K562 (cell line): Measurements from ENCODE around the gene PRSS8. TPM values are rescaled to one million over a fixed set of nuclear protein-coding genes. Genes with fewer than 3 reads are reported as not detected.
A peak's percentile ranks its signal among the peaks of the same experiment; 100 is the strongest.

Experiments
- ATF7 ChIP-seq: fragments of 450-650 bp; IDR thresholded peaks from 2 replicates; pipeline ENCODE4 v1.7.1; 2014; ENCODE audit warnings: mild to moderate bottlenecking, moderate library complexity
- BHLHE40 ChIP-seq: IDR thresholded peaks from 2 replicates; pipeline ENCODE4 v1.6.1; 2011; ENCODE audit warnings: low read length, improper control_type of control experiment
- CBFB ChIP-seq: sonication (generic); formaldehyde crosslinking; IDR thresholded peaks from 2 replicates; pipeline ENCODE4 v1.4.0; 2020; ENCODE audit warnings: mild to moderate bottlenecking, missing genetic modification reagents
- CEBPB ChIP-seq: fragments of 450-650 bp; IDR thresholded peaks from 2 replicates; pipeline ENCODE4 v1.6.1; 2016; ENCODE audit warnings: missing genetic modification characterization, missing compliant biosample characterization
- EP300 ChIP-seq: IDR thresholded peaks from 2 replicates; pipeline ENCODE4 v1.6.1; 2012; ENCODE audit warnings: low read length, improper control_type of control experiment
- HEY1 ChIP-seq: fragments of 250-450 bp; sonication (Bioruptor Pico); IDR thresholded peaks from 2 replicates; pipeline ENCODE4 v1.5.0; 2020; ENCODE audit warnings: mild to moderate bottlenecking, moderate library complexity, borderline replicate concordance
- MCM3 ChIP-seq: fragments of 450-650 bp; IDR thresholded peaks from 2 replicates; pipeline ENCODE4 v1.6.1; 2016
- MECOM ChIP-seq: fragments of 250-450 bp; sonication (Bioruptor Pico); IDR thresholded peaks from 2 replicates; pipeline ENCODE4 v1.8.0; 2022; ENCODE audit warnings: inconsistent platforms
- MTA3 ChIP-seq: fragments of 450-650 bp; formaldehyde crosslinking; IDR thresholded peaks from 2 replicates; pipeline ENCODE4 v1.6.1; 2017; ENCODE audit warnings: mild to moderate bottlenecking, borderline replicate concordance
- PPARD ChIP-seq: fragments of 250-450 bp; sonication (Bioruptor Pico); IDR thresholded peaks from 2 replicates; pipeline ENCODE4 v1.8.0; 2022; ENCODE audit warnings: inconsistent platforms, mild to moderate bottlenecking, moderate library complexity
- RBM14 ChIP-seq: fragments of 200-400 bp; formaldehyde crosslinking; IDR thresholded peaks from 2 replicates; pipeline ENCODE4 v1.6.1; 2018; ENCODE audit warnings: low read depth, mild to moderate bottlenecking, low read length, moderate library complexity, borderline replicate concordance; ENCODE audit not compliant: insufficient read depth
- RBM25 ChIP-seq: fragments of 200-400 bp; formaldehyde crosslinking; IDR thresholded peaks from 2 replicates; pipeline ENCODE4 v1.6.1; 2018; ENCODE audit warnings: low read length, low read depth, moderate library complexity; ENCODE audit not compliant: severe bottlenecking
- SAP30 ChIP-seq: fragments of 200-600 bp; sonication (generic); IDR thresholded peaks from 2 replicates; pipeline ENCODE4 v1.6.1; 2012; ENCODE audit warnings: borderline replicate concordance, low read depth, mild to moderate bottlenecking, moderate library complexity, low read length, control low read depth, inconsistent platforms; ENCODE audit not compliant: insufficient read depth, poor library complexity, severe bottlenecking
- TCFL5 ChIP-seq: fragments of 250-450 bp; sonication (Bioruptor Pico); conservative IDR thresholded peaks from 2 replicates; pipeline ENCODE4 v1.6.1; 2021; ENCODE audit warnings: mild to moderate bottlenecking, moderate library complexity, matching md5 sums
- TFE3 ChIP-seq: fragments of 450-650 bp; formaldehyde crosslinking; IDR thresholded peaks from 2 replicates; pipeline ENCODE4 v1.4.0; 2020; ENCODE audit warnings: mild to moderate bottlenecking, mixed read lengths
- TSHZ1 ChIP-seq: fragments of 250-450 bp; sonication (Bioruptor Pico); IDR thresholded peaks from 2 replicates; pipeline ENCODE4 v1.4.0; 2020; ENCODE audit warnings: mild to moderate bottlenecking, moderate library complexity
- ZNF384 ChIP-seq: IDR thresholded peaks from 2 replicates; pipeline ENCODE4 v1.6.1; 2012; ENCODE audit warnings: low read depth, low read length, improper control_type of control experiment
- ZNF699 ChIP-seq: fragments of 250-450 bp; sonication (Bioruptor Pico); IDR thresholded peaks from 2 replicates; pipeline ENCODE4 v1.8.0; 2021; ENCODE audit warnings: mild to moderate bottlenecking, moderate library complexity; ENCODE audit not compliant: insufficient replicate concordance
- polyA plus RNA-seq, 8 experiments: library from polyadenylated mRNA; depleted of rRNA in 4 of 8; stranded (reverse) in 5 of 8; unstranded in 3 of 8; fragments of >200 nt; fragmentation: Nextera tagmentation in 2 of 8; fragmentation: Illumina TruSeq in 1 of 8; extraction: Ambion mirVana in 2 of 8; extraction: Trizol in 1 of 8; gene quantifications; 2 replicates each; pipeline versions ENCODE4 v1.2.1 to v1.2.3, GENCODE V29; 2011 to 2014; ENCODE audit warnings: inconsistent platforms in 1 of 8, missing spikeins in 1 of 8
- total RNA-seq, 7 experiments: library from RNA; depleted of rRNA in 6 of 7; stranded (reverse); fragments of >200 nt in 6 of 7; fragmentation: Illumina TruSeq in 2 of 7; extraction: Trizol in 2 of 7; gene quantifications; 2 replicates each; pipeline versions ENCODE4 v1.2.1 to v1.2.3, GENCODE V29; 2011 to 2021; ENCODE audit warnings: low replicate concordance in 1 of 7
- TF ChIP-seq, protein P1 (sequence below), 2 experiments: fragments of 150-350 bp in 1 of 2; IDR thresholded peaks; 2 replicates each; pipeline ENCODE4 v1.6.1; 2012 to 2016; ENCODE audit warnings: low read depth in 2 of 2, low read length in 2 of 2, mild to moderate bottlenecking in 1 of 2, moderate library complexity in 1 of 2

PRSS8 gene
- total and polyA plus RNA-seq, 9 of the 15 experiments (the other 6 are each of a cell fraction or from before 2014, with no cell fraction given) = 0.25 to 3.9 (median 1.3) TPM; not detected in 1

DNA sequence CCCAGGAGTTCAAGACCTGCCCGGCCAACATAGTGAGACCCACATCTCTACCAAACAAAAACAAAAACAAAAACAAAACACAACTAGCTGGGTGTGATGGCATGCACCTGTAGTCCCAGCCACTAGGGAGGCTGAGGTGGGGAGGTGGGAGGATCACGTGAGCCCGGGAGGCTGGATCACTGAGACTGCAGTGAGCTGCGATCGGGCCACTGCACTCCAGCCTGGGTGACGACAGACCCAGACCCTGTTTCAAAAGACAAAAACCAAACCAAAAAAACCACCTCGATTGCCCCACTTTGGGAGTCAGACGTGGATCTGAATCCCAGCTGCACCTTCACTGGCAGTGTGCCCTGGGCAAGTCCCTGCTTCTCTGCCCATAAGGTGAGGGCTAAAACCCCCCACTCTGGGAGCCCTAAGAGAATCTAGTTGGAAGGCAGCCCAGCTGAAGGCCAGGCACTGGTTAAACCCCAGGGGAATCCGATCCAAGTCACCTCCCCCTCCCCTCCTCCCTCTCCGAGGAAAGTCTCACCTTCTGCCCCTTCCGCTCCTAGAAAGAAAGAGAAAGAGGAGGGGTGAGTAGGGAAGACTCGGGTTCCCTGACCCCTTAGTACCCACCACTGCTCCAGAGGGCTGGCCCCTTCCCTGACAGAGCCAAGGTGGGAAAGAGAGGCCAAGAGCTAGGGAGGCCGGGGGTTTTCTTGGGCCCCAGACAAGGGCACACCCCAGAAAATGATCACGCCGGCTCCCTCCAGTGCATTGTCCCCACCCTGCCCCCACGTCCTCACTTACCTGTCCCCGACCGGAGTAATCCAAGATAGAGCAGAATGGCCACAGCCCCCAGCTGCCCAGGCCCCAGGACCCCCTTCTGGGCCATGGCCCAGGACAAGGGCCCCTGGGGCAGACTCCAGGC is 647 bp downstream of the PRSS8 start (continued):
- peak; percentile 52 for TF ChIP-seq TFE3 (CRISPR knock-in tag)
- TF ChIP-seq TSHZ1 (CRISPR knock-in tag) = no peak
- no peak for TF ChIP-seq HEY1 (CRISPR knock-in tag)
- no peak for TF ChIP-seq ZNF699 (CRISPR knock-in tag)
- TF ChIP-seq, protein P1, sequence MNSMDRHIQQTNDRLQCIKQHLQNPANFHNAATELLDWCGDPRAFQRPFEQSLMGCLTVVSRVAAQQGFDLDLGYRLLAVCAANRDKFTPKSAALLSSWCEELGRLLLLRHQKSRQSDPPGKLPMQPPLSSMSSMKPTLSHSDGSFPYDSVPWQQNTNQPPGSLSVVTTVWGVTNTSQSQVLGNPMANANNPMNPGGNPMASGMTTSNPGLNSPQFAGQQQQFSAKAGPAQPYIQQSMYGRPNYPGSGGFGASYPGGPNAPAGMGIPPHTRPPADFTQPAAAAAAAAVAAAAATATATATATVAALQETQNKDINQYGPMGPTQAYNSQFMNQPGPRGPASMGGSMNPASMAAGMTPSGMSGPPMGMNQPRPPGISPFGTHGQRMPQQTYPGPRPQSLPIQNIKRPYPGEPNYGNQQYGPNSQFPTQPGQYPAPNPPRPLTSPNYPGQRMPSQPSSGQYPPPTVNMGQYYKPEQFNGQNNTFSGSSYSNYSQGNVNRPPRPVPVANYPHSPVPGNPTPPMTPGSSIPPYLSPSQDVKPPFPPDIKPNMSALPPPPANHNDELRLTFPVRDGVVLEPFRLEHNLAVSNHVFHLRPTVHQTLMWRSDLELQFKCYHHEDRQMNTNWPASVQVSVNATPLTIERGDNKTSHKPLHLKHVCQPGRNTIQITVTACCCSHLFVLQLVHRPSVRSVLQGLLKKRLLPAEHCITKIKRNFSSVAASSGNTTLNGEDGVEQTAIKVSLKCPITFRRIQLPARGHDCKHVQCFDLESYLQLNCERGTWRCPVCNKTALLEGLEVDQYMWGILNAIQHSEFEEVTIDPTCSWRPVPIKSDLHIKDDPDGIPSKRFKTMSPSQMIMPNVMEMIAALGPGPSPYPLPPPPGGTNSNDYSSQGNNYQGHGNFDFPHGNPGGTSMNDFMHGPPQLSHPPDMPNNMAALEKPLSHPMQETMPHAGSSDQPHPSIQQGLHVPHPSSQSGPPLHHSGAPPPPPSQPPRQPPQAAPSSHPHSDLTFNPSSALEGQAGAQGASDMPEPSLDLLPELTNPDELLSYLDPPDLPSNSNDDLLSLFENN (IDR thresholded peaks at IDR 0.05; ENCODE audit: low read depth in 2 of 2, low read length in 2 of 2) = no peak
- no peak for TF ChIP-seq ATF7
- peak; percentile 91 for TF ChIP-seq BHLHE40
- no peak for TF ChIP-seq RBM14
- no peak for TF ChIP-seq PPARD (CRISPR knock-in tag)
- TF ChIP-seq CEBPB (tag) = peak; percentile 46
- no peak for TF ChIP-seq TCFL5
- TF ChIP-seq ZNF384 = no peak
- no peak for TF ChIP-seq EP300
- no peak for TF ChIP-seq MCM3
- no peak for TF ChIP-seq MTA3
- no peak for TF ChIP-seq SAP30
- TF ChIP-seq CBFB (CRISPR knock-in tag) = no peak
- TF ChIP-seq RBM25 = no peak
- no peak for TF ChIP-seq MECOM (CRISPR knock-in tag)
